HS-27A (cell line): ENCODE results near the gene CLEC11A.
"Not testable (repeated sequence)": the region's sequence is repeated elsewhere in the genome, so short reads cannot be mapped to it uniquely, and the experiment has no call there.

Experiments used
- DNase-seq: peaks from one replicate; pipeline ENCODE4 v3.0.0-alpha.2; 2012; ENCODE audit warnings: low read depth, missing footprints

The CLEC11A gene

GRCh38 chr19:50756244-50756643 is 33.1 kb downstream of the CLEC11A start:
- DNase-seq: not testable (repeated sequence)

- DNase-seq: not testable (repeated sequence)
Measured at GRCh38 chr19:50757624-50758023, 34.5 kb downstream of the CLEC11A start.

- DNase-seq: not testable (repeated sequence)
Measured at GRCh38 chr19:50759076-50759475, 35.9 kb downstream of the CLEC11A start.

- DNase-seq: no peak
Measured at GRCh38 chr19:50759886-50760285, 36.7 kb downstream of the CLEC11A start.

GRCh38 chr19:50761501-50761900 is 38.3 kb downstream of the CLEC11A start:
- not testable (repeated sequence) for DNase-seq

GRCh38 chr19:50763521-50763920 is 40.4 kb downstream of the CLEC11A start:
- not testable (repeated sequence) for DNase-seq

- DNase-seq: no peak
Measured at GRCh38 chr19:50764409-50764808, 41.2 kb downstream of the CLEC11A start.

- not testable (repeated sequence) for DNase-seq
Measured at GRCh38 chr19:50766746-50767145, 43.6 kb downstream of the CLEC11A start.

- not testable (repeated sequence) for DNase-seq
Measured at GRCh38 chr19:50767263-50767662, 44.1 kb downstream of the CLEC11A start.

- no peak for DNase-seq
Measured at GRCh38 chr19:50768277-50768676, 45.1 kb downstream of the CLEC11A start.

- not testable (repeated sequence) for DNase-seq
Measured at GRCh38 chr19:50770164-50770563, 47.0 kb downstream of the CLEC11A start, which contains the start of gene GPR32. GPR32 (plus strand) TSS chr19:50770464; CDS start chr19:50770601, 137 bp downstream.

- no peak for DNase-seq
Measured at GRCh38 chr19:50770888-50771287, 47.7 kb downstream of the CLEC11A start.

- no peak for DNase-seq
Measured at GRCh38 chr19:50772476-50772875, 49.3 kb downstream of the CLEC11A start.

- not testable (repeated sequence) for DNase-seq
Measured at GRCh38 chr19:50772912-50773311, 49.7 kb downstream of the CLEC11A start.

GRCh38 chr19:50773454-50773853 is 50.3 kb downstream of the CLEC11A start:
- not testable (repeated sequence) for DNase-seq
